Uterus (tissue), 2 donors: ENCODE results near the gene SLC7A1.

ENCODE experiments used
- POLR2A ChIP-seq, 2 donors: fragments of 450-650 bp; IDR thresholded peaks; one replicate each; pipeline ENCODE4 v1.6.1; 2016; ENCODE audit warnings: antibody characterized with exemption in 2 of 2, mild to moderate bottlenecking in 1 of 2, moderate library complexity in 1 of 2
- TF ChIP-seq, protein P1 (sequence below), 4 experiments: fragments of 200-600 bp in 2 of 4; fragments of 450-650 bp in 2 of 4; sonication (generic) in 2 of 4; IDR thresholded peaks; one replicate each; pipeline ENCODE4 v1.5.1; 2016 to 2019; ENCODE audit warnings: antibody characterized with exemption in 4 of 4, mild to moderate bottlenecking in 2 of 4, moderate library complexity in 1 of 4

DNA sequence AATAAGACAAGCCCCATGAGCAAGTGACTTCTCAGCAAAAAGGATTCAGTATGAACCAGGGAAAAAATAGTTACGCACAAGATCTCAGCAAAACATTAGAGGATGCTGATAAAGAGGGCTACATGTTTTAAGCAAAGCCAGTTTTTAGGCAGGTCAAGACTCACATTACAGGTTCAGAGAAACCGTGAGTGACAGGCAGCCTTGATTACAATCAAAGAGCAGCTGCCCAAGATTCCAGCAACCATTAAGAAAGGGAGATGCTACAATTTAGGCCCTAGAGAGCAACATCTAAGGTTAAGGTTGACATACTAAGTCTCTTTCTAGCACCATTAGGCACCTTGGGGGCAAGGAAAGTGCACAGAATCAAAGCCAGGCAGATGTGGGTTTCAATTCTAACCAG, 2.8 kb upstream of the SLC7A1 start:
- TF ChIP-seq POLR2A (IDR thresholded peaks at IDR 0.05): no peak
- TF ChIP-seq, protein P1, sequence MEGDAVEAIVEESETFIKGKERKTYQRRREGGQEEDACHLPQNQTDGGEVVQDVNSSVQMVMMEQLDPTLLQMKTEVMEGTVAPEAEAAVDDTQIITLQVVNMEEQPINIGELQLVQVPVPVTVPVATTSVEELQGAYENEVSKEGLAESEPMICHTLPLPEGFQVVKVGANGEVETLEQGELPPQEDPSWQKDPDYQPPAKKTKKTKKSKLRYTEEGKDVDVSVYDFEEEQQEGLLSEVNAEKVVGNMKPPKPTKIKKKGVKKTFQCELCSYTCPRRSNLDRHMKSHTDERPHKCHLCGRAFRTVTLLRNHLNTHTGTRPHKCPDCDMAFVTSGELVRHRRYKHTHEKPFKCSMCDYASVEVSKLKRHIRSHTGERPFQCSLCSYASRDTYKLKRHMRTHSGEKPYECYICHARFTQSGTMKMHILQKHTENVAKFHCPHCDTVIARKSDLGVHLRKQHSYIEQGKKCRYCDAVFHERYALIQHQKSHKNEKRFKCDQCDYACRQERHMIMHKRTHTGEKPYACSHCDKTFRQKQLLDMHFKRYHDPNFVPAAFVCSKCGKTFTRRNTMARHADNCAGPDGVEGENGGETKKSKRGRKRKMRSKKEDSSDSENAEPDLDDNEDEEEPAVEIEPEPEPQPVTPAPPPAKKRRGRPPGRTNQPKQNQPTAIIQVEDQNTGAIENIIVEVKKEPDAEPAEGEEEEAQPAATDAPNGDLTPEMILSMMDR (IDR thresholded peaks at IDR 0.05): no peak
